Measurements from ENCODE around the gene HPS1. TPM values are rescaled to one million over a fixed set of nuclear protein-coding genes. Genes with fewer than 3 reads are reported as not detected.

HPS1 gene
- total RNA-seq, 1 experiment from 2014 or later = 2.8 TPM

GRCh38 chr10:98416606-98417388 is 29.9 kb downstream of the HPS1 start:
- Histone ChIP-seq H3K27me3 (no peaks in the 10 kb centered on the region), H3K9me3 (replicated peaks) (no peaks in the 10 kb centered on the region; the same call in 1 of the 2 replicates), H3K4me1 (no peaks in the 10 kb centered on the region; the same call in 1 of the 2 replicates), H3K27ac (no peak overlapping the region), H3K36me3 (no peaks in the 10 kb centered on the region), H3K4me3 (no peak overlapping the region)
- DNase-seq = no peak

GRCh38 chr10:98415731-98416119 is 31.0 kb downstream of the HPS1 start:
- Histone ChIP-seq H3K4me3 (no peak overlapping the region), H3K9me3 (replicated peaks) (no peaks in the 10 kb centered on the region; the same call in 1 of the 2 replicates), H3K36me3 (no peaks in the 10 kb centered on the region), H3K4me1 (no peaks in the 10 kb centered on the region; the same call in 1 of the 2 replicates), H3K27ac (no peak overlapping the region), H3K27me3 (no peaks in the 10 kb centered on the region)
- DNase-seq = peak in 1 of 2 experiments; percentile 49

- H3K9me3 ChIP-seq (replicated peaks) = no peaks in the 10 kb centered on the region; the same call in 1 of the 2 replicates
- H3K36me3 ChIP-seq = no peaks in the 10 kb centered on the region
- peak within 1 kb of the TSS; percentile 34; the same call in 1 of the 2 replicates for H3K27ac ChIP-seq
- H3K27me3 ChIP-seq = no peaks in the 10 kb centered on the region
- H3K4me3 ChIP-seq = peak within 1 kb of the TSS; percentile 57
- H3K4me1 ChIP-seq = no peaks in the 10 kb centered on the region; the same call in 1 of the 2 replicates
- peak; percentile 89 to 91 for DNase-seq
These were observed 31.6 kb downstream of the HPS1 start, which contains the start of gene PYROXD2 for GRCh38 chr10:98414932-98415730. TSS of gene PYROXD2 (minus strand) at chr10:98415182. CDS start at chr10:98415135, 47 bp downstream.

- no peaks in the 10 kb centered on the region for H3K27me3 ChIP-seq
- peak overlapping the region; percentile 34; the same call in 1 of the 2 replicates for H3K27ac ChIP-seq
- peak overlapping the region; percentile 57 for H3K4me3 ChIP-seq
- no peak for DNase-seq
- no peaks in the 10 kb centered on the region; the same call in 1 of the 2 replicates for H3K9me3 ChIP-seq (replicated peaks)
- no peaks in the 10 kb centered on the region for H3K36me3 ChIP-seq
- H3K4me1 ChIP-seq = no peaks in the 10 kb centered on the region; the same call in 1 of the 2 replicates
These were observed 32.2 kb downstream of the HPS1 start for GRCh38 chr10:98414578-98414931.

GRCh38 chr10:98411768-98412167 is 35.0 kb downstream of the HPS1 start:
- Histone ChIP-seq H3K4me1 (no peaks in the 10 kb centered on the region; the same call in 1 of the 2 replicates), H3K4me3 (no peak overlapping the region), H3K27me3 (no peaks in the 10 kb centered on the region; the same call in 1 of the 2 replicates), H3K36me3 (no peaks in the 10 kb centered on the region), H3K27ac (no peak overlapping the region), H3K9me3 (replicated peaks) (no peaks in the 10 kb centered on the region; the same call in 1 of the 2 replicates)
- no peak for DNase-seq

- Histone ChIP-seq H3K36me3 (no peaks in the 10 kb centered on the region), H3K9me3 (replicated peaks) (no peaks in the 10 kb centered on the region; the same call in 1 of the 2 replicates), H3K27ac (no peak overlapping the region), H3K4me1 (no peaks in the 10 kb centered on the region; the same call in 1 of the 2 replicates), H3K27me3 (no peaks in the 10 kb centered on the region; the same call in 1 of the 2 replicates), H3K4me3 (no peak overlapping the region)
- no peak for DNase-seq
These were observed 35.6 kb downstream of the HPS1 start for GRCh38 chr10:98411166-98411565.

- no peaks in the 10 kb centered on the region; the same call in 1 of the 2 replicates for H3K9me3 ChIP-seq (replicated peaks)
- H3K4me1 ChIP-seq = no peaks in the 10 kb centered on the region; the same call in 1 of the 2 replicates
- H3K27ac ChIP-seq = no peak overlapping the region
- H3K36me3 ChIP-seq = no peaks in the 10 kb centered on the region
- H3K27me3 ChIP-seq = no peaks in the 10 kb centered on the region; the same call in 1 of the 2 replicates
- no peak overlapping the region for H3K4me3 ChIP-seq
- DNase-seq = no peak
These were observed 36.0 kb downstream of the HPS1 start for GRCh38 chr10:98410759-98411158.

GRCh38 chr10:98410135-98410743 is 36.5 kb downstream of the HPS1 start:
- no peak for DNase-seq
- Histone ChIP-seq H3K27ac (no peak overlapping the region), H3K27me3 (no peaks in the 10 kb centered on the region; the same call in 1 of the 2 replicates)

GRCh38 chr10:98408799-98409198 is 37.9 kb downstream of the HPS1 start:
- Histone ChIP-seq H3K9me3 (replicated peaks) (no peaks in the 10 kb centered on the region; the same call in 1 of the 2 replicates), H3K4me3 (no peak overlapping the region), H3K4me1 (no peaks in the 10 kb centered on the region), H3K36me3 (no peaks in the 10 kb centered on the region), H3K27me3 (no peaks in the 10 kb centered on the region; the same call in 1 of the 2 replicates), H3K27ac (no peak overlapping the region)
- no peak for DNase-seq

More at GRCh38 chr10:98410135-98410743, 36.5 kb downstream of the HPS1 start:
- no peaks in the 10 kb centered on the region for H3K36me3 ChIP-seq
- H3K4me3 ChIP-seq = no peak overlapping the region
- no peaks in the 10 kb centered on the region; the same call in 1 of the 2 replicates for H3K4me1 ChIP-seq
- H3K9me3 ChIP-seq (replicated peaks) = no peaks in the 10 kb centered on the region; the same call in 1 of the 2 replicates

- H3K27ac ChIP-seq = no peak overlapping the region
- H3K4me3 ChIP-seq = no peak overlapping the region
- no peaks in the 10 kb centered on the region; the same call in 1 of the 2 replicates for H3K27me3 ChIP-seq
- no peaks in the 10 kb centered on the region for H3K4me1 ChIP-seq
- DNase-seq = no peak
- no peaks in the 10 kb centered on the region for H3K9me3 ChIP-seq (replicated peaks)
- no peaks in the 10 kb centered on the region for H3K36me3 ChIP-seq
These were observed 38.9 kb downstream of the HPS1 start for GRCh38 chr10:98407744-98408241.

- no peaks in the 10 kb centered on the region for H3K36me3 ChIP-seq
- no peak overlapping the region for H3K4me3 ChIP-seq
- no peak overlapping the region for H3K27ac ChIP-seq
- DNase-seq = no peak
- H3K4me1 ChIP-seq = no peaks in the 10 kb centered on the region
- H3K27me3 ChIP-seq = no peaks in the 10 kb centered on the region; the same call in 1 of the 2 replicates
- no peaks in the 10 kb centered on the region for H3K9me3 ChIP-seq (replicated peaks)
These were observed 39.6 kb downstream of the HPS1 start for GRCh38 chr10:98407017-98407743.

GRCh38 chr10:98405422-98405821 is 41.3 kb downstream of the HPS1 start:
- no peaks in the 10 kb centered on the region; the same call in 1 of the 2 replicates for H3K27me3 ChIP-seq
- no peaks in the 10 kb centered on the region for H3K36me3 ChIP-seq
- no peak overlapping the region for H3K27ac ChIP-seq
- no peak overlapping the region for H3K4me3 ChIP-seq
- H3K9me3 ChIP-seq (replicated peaks) = no peaks in the 10 kb centered on the region
- DNase-seq = no peak
- H3K4me1 ChIP-seq = no peaks in the 10 kb centered on the region

GRCh38 chr10:98404571-98405359 is 42.0 kb downstream of the HPS1 start:
- H3K27me3 ChIP-seq = no peaks in the 10 kb centered on the region; the same call in 1 of the 2 replicates
- no peaks in the 10 kb centered on the region for H3K9me3 ChIP-seq (replicated peaks)
- DNase-seq = no peak
- no peaks in the 10 kb centered on the region for H3K4me1 ChIP-seq
- H3K36me3 ChIP-seq = no peaks in the 10 kb centered on the region
- H3K27ac ChIP-seq = no peak overlapping the region
- H3K4me3 ChIP-seq = no peak overlapping the region
